Smooth muscle cell (in vitro differentiated cells): ENCODE results near the gene ANO4. TPM values are rescaled to one million over a fixed set of nuclear protein-coding genes. Genes with fewer than 3 reads are reported as not detected.

Experiments used
- DNase-seq: peaks from one replicate; lab custom pipeline; 2025; ENCODE audit not compliant: unreplicated experiment; lab: John Stamatoyannopoulos, UW
- H2AFZ ChIP-seq: fragments of 200-600 bp; sonication (generic); 2 replicates; pipeline ENCODE4 v1.6.0; 2016; ENCODE audit warnings: antibody characterized with exemption, low read depth, mild to moderate bottlenecking
- H3F3A ChIP-seq: fragments of 200-600 bp; sonication (generic); 2 replicates; pipeline ENCODE4 v1.6.0; 2017; ENCODE audit warnings: antibody characterized with exemption, low read depth
- H3K27ac ChIP-seq: fragments of 200-600 bp; sonication (generic); 2 replicates; pipeline ENCODE4 v1.5.1; 2016; ENCODE audit warnings: low read depth, mild to moderate bottlenecking
- H3K27me3 ChIP-seq: fragments of 200-600 bp; sonication (generic); 2 replicates; pipeline ENCODE4 v1.6.1; 2016; ENCODE audit warnings: low read depth, mild to moderate bottlenecking
- H3K36me3 ChIP-seq: fragments of 200-600 bp; sonication (generic); 2 replicates; pipeline ENCODE4 v1.5.1; 2016; ENCODE audit warnings: low read depth
- H3K4me1 ChIP-seq: fragments of 200-600 bp; sonication (generic); 2 replicates; pipeline ENCODE4 v1.5.1; 2016; ENCODE audit warnings: low read depth
- H3K4me2 ChIP-seq: fragments of 200-600 bp; sonication (generic); 2 replicates; pipeline ENCODE4 v1.6.0; 2016; ENCODE audit warnings: mild to moderate bottlenecking
- H3K4me3 ChIP-seq: fragments of 200-600 bp; sonication (generic); 2 replicates; pipeline ENCODE4 v1.5.1; 2016; ENCODE audit warnings: mild to moderate bottlenecking
- H3K79me2 ChIP-seq: fragments of 200-600 bp; sonication (generic); 2 replicates; pipeline ENCODE4 v1.6.0; 2016; ENCODE audit warnings: low read depth, mild to moderate bottlenecking
- H3K9ac ChIP-seq: fragments of 200-600 bp; sonication (generic); 2 replicates; pipeline ENCODE4 v1.6.0; 2016; ENCODE audit warnings: low read depth
- H3K9me3 ChIP-seq: fragments of 200-600 bp; sonication (generic); replicated peaks from 2 replicates; pipeline ENCODE4 v1.5.1; 2016; ENCODE audit warnings: low read depth
- H4K20me1 ChIP-seq: fragments of 200-600 bp; sonication (generic); 2 replicates; pipeline ENCODE4 v1.6.0; 2016; ENCODE audit warnings: low read depth
- CTCF ChIP-seq: fragments of 200-600 bp; sonication (generic); IDR thresholded peaks from 2 replicates; pipeline ENCODE4 v1.5.1; 2017; ENCODE audit warnings: borderline replicate concordance, mild to moderate bottlenecking, antibody characterized with exemption; ENCODE audit not compliant: insufficient read depth, poor library complexity, severe bottlenecking
- WGBS: methylation state at CpG from one replicate; pipeline ENCODE4 v1.1.7; 2016; ENCODE audit warnings: low lambda C conversion rate; 5-methylcytosine and 5-hydroxymethylcytosine counted together
- polyA plus RNA-seq: library from polyadenylated mRNA; unstranded; fragments of >200 nt; fragmentation: Nextera tagmentation; extraction: Ambion mirVana; gene quantifications from 2 replicates; pipeline ENCODE4 v1.2.1, GENCODE V29; 2016
- total RNA-seq: library from RNA; depleted of rRNA; stranded (reverse); fragments of >200 nt; gene quantifications from 2 replicates; pipeline ENCODE4 v1.2.3, GENCODE V29; 2014

ANO4 gene
- total and polyA plus RNA-seq, 2 experiments from 2014 or later: 27.3 to 51.7 TPM

- no peaks in the 10 kb centered on the region for H3K4me1 ChIP-seq
- H3K27ac ChIP-seq: no peak overlapping the region
- no peak overlapping the region for H3K9ac ChIP-seq
- no peaks in the 10 kb centered on the region for H3F3A ChIP-seq
- no peaks in the 10 kb centered on the region for H3K79me2 ChIP-seq
- no peak overlapping the region for H3K4me2 ChIP-seq
- H4K20me1 ChIP-seq: no peaks in the 10 kb centered on the region
- no peak overlapping the region for H2AFZ ChIP-seq
- H3K36me3 ChIP-seq: no peaks in the 10 kb centered on the region
- no peak overlapping the region for H3K4me3 ChIP-seq
- no peak for TF ChIP-seq CTCF
- no peaks in the 10 kb centered on the region for H3K9me3 ChIP-seq
- H3K27me3 ChIP-seq: no peaks in the 10 kb centered on the region
- 77% methylated on average over 3 of the region's 3 CpGs for WGBS
- no peak for DNase-seq
Measured at GRCh38 chr12:100963381-100963780, 168.8 kb downstream of the ANO4 start.

GRCh38 chr12:100964028-100964427 lies 169.5 kb downstream of the ANO4 start:
- TF ChIP-seq CTCF: no peak
- H2AFZ ChIP-seq: no peak overlapping the region
- WGBS: 51% methylated on average over 2 of the region's 2 CpGs
- H3K27ac ChIP-seq: no peak overlapping the region
- H3K4me2 ChIP-seq: no peak overlapping the region
- H3K4me3 ChIP-seq: no peak overlapping the region
- no peaks in the 10 kb centered on the region for H3K4me1 ChIP-seq
- H3K27me3 ChIP-seq: no peaks in the 10 kb centered on the region
- no peaks in the 10 kb centered on the region for H3F3A ChIP-seq
- DNase-seq: no peak
- no peaks in the 10 kb centered on the region for H3K36me3 ChIP-seq
- no peak overlapping the region for H3K9ac ChIP-seq
- H4K20me1 ChIP-seq: no peaks in the 10 kb centered on the region
- H3K79me2 ChIP-seq: no peaks in the 10 kb centered on the region
- H3K9me3 ChIP-seq: no peaks in the 10 kb centered on the region

GRCh38 chr12:100967189-100967588 lies 172.6 kb downstream of the ANO4 start:
- Histone ChIP-seq H3F3A (no peaks in the 10 kb centered on the region), H3K27me3 (no peaks in the 10 kb centered on the region), H4K20me1 (no peaks in the 10 kb centered on the region), H3K4me3 (no peak overlapping the region), H3K79me2 (no peaks in the 10 kb centered on the region), H3K4me2 (no peak overlapping the region), H3K27ac (no peak overlapping the region), H3K36me3 (no peaks in the 10 kb centered on the region), H3K9me3 (no peaks in the 10 kb centered on the region), H3K4me1 (no peaks in the 10 kb centered on the region), H2AFZ (no peak overlapping the region), H3K9ac (no peak overlapping the region)
- TF ChIP-seq CTCF: no peak
- WGBS: 76% methylated on average over 1 of the region's 1 CpG
- no peak for DNase-seq

GRCh38 chr12:100970894-100971293 lies 176.3 kb downstream of the ANO4 start:
- no peak overlapping the region for H3K4me3 ChIP-seq
- no peaks in the 10 kb centered on the region for H3K4me1 ChIP-seq
- H3K27ac ChIP-seq: no peak overlapping the region
- no peaks in the 10 kb centered on the region for H3K79me2 ChIP-seq
- no peaks in the 10 kb centered on the region for H3K36me3 ChIP-seq
- no peak overlapping the region for H3K4me2 ChIP-seq
- H3F3A ChIP-seq: no peaks in the 10 kb centered on the region
- TF ChIP-seq CTCF: no peak
- H3K9ac ChIP-seq: no peak overlapping the region
- 95% methylated on average over 4 of the region's 4 CpGs for WGBS
- H4K20me1 ChIP-seq: no peaks in the 10 kb centered on the region
- H3K9me3 ChIP-seq: no peaks in the 10 kb centered on the region
- no peak for DNase-seq
- no peaks in the 10 kb centered on the region for H3K27me3 ChIP-seq
- no peak overlapping the region for H2AFZ ChIP-seq
